AG04449 (cell line): ENCODE data around the gene PLEKHM1.
A peak's percentile ranks its signal among the peaks of the same experiment; 100 is the strongest.

ENCODE experiments used
- CTCF ChIA-PET: fragments of 350-600 bp; formaldehyde crosslinking; extraction: SDS; loops from one replicate; lab custom pipeline; 2021; ENCODE audit warnings: antibody characterized with exemption; lab: Yijun Ruan, JAX
- POLR2A ChIA-PET: fragments of 400-600, 350-600 bp; formaldehyde crosslinking; extraction: SDS; loops from one replicate; lab custom pipeline; 2020; ENCODE audit warnings: antibody characterized with exemption, inconsistent platforms; lab: Yijun Ruan, JAX
- DNase-seq: peaks from one replicate; pipeline ENCODE4 v3.0.0-alpha.2; 2010; ENCODE audit warnings: low read depth, low spot score
- H3K4me3 ChIP-seq: 2 replicates; pipeline ENCODE4 v1.5.1; 2011; ENCODE audit warnings: low read depth, mild to moderate bottlenecking, control low read depth, low read length
- CTCF ChIP-seq: IDR thresholded peaks from one replicate; pipeline ENCODE4 v1.5.1; 2011; ENCODE audit warnings: mild to moderate bottlenecking, moderate library complexity, low read length, control low read depth, inconsistent platforms; ENCODE audit not compliant: insufficient read depth; ENCODE audit errors: missing control alignments

Gene PLEKHM1

DNA sequence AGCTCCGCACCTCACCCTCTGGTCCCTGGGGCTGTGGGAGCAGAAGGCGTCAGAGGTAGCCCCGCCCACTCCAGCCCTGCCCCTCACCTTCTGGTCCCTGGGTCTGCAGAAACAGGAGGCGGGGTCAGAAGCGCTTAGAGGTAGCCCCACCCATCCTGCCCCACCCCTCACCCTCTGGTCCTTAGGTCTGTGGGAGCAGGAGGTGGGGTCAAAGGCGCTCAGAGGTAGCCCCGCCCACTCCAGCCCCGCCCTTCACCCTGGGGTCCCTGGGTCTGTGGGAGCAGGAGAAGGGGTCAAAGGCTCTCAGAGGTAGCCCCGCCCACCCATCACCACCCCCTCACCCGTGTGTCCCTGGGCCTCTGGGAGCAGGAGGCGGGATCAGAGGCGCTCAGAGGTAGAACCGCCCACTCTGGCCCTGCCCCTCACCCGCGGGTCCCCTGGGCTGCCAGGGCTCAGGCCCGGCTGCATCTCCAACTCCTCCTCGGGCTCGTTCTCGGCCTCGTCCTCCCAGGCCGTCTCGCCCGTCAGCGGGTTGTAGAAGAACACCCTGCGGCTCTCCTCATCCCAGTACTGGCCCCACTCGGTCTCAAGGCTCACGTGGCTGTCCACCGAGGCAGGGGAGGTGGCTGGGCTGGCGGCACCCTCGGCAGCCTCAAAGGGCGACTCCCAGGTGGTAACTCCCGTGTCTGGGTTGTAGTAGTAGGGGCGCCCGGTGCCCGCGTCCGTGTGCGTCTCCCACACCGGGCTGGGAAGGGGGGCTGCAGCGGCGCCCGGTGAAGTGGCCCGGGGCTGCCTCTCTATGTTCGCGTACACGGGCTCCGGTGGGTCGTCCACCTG is 85.1 kb downstream of the PLEKHM1 start:
- H3K4me3 ChIP-seq: peak overlapping the region; percentile 39
- ChIA-PET CTCF (interaction anchor here (1.2 to 4.4 kb wide), 2 partner anchors 10 to 11 kb away, joined by 4 to 43 read pairs; no protein-coding TSS in a partner anchor), POLR2A (no interaction called here)
- no peak for TF ChIP-seq CTCF
- no peak for DNase-seq

DNA sequence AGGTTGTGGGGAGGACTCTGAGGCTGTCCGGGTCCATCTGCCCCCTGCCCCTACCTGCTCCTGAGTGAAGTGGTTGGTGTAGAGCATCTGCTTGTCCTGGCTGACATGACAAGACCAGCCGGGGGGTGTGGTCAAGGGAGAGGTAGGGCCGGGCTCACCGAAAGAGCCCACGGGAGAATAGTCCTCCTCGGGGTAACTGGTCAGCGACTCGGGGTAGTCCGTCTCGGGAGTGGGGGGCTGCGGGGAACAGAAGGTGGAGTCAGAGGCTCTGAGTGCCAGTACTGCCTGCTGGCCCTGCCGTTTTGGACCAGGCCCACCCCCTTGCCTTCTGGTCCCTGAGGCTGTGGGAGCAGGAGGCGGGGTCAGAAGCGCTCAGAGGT is 85.7 kb downstream of the PLEKHM1 start:
- POLR2A ChIA-PET: no interaction called here
- no peak overlapping the region for H3K4me3 ChIP-seq
- DNase-seq: no peak
- TF ChIP-seq CTCF: no peak
- CTCF ChIA-PET: interaction anchor here (1.2 kb wide), 2 partner anchors 9 to 11 kb away, joined by 4 to 7 read pairs; no protein-coding TSS in a partner anchor

DNA sequence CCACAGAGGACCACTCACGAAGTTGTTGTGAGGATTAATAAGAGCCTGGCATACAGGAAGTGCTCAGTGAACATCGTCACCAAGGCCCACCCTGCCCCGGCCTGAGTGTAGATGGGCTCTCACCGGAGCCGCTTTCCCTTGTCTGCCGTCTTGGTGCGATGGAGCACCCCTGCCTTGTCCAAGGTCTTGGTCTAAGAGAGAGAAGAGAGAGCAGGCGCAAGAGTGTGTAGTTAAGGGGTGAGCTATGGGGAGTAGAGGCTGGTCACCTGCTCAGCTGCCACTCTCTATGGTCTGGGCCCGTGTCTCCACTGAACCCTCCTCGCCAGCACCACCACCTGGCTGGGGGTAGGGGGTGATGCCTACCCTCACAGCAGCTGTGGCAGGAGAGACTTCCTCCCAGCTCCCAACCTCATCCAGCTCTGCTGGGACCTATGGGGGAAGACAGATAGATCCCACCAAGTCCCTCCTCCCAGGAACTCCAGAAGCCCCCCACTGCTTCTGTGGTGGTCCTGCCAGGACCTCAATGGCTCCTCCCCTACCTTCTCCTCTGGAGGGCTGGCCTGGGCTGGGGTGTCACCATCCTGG is 86.5 kb downstream of the PLEKHM1 start:
- no peak for DNase-seq
- CTCF ChIA-PET: interaction anchor here (0.9 to 1.9 kb wide), 5 partner anchors 8 to 125 kb away, joined by 3 to 7 read pairs (median 4); no protein-coding TSS in a partner anchor
- POLR2A ChIA-PET: no interaction called here
- TF ChIP-seq CTCF: no peak
- no peak overlapping the region for H3K4me3 ChIP-seq

- H3K4me3 ChIP-seq: no peak overlapping the region
- TF ChIP-seq CTCF: no peak
- no peak for DNase-seq
- ChIA-PET POLR2A (no interaction called here), CTCF (interaction anchor here (1.0 to 1.9 kb wide), 3 partner anchors 9 to 124 kb away, joined by 3 to 5 read pairs (median 4); no protein-coding TSS in a partner anchor)
These were observed 87.6 kb downstream of the PLEKHM1 start for GRCh38 chr17:45402916-45403315.

- no peak for DNase-seq
- ChIA-PET POLR2A (interaction anchor here (0.6 kb wide), 1 partner anchor 44 kb away, joined by 3 read pairs; no protein-coding TSS in a partner anchor), CTCF (interaction anchor here (0.9 to 19.3 kb wide), 6 partner anchors 13 to 433 kb away, joined by 3 to 828 read pairs (median 7); partner anchors contain the start of gene MAP3K14)
- H3K4me3 ChIP-seq: no peak overlapping the region
- TF ChIP-seq CTCF: no peak
These were observed 91.7 kb downstream of the PLEKHM1 start for GRCh38 chr17:45398800-45399199.

GRCh38 chr17:45397796-45398195 is 92.7 kb downstream of the PLEKHM1 start:
- CTCF ChIA-PET: interaction anchor here (1.1 to 19.3 kb wide), 12 partner anchors 9 to 452 kb away, joined by 3 to 828 read pairs (median 10); partner anchors contain the start of gene MAP3K14
- DNase-seq: no peak
- POLR2A ChIA-PET: no interaction called here
- H3K4me3 ChIP-seq: no peak overlapping the region
- no peak for TF ChIP-seq CTCF
